Neural crest cell (in vitro differentiated cells): Measurements from ENCODE around the gene MYO5C. TPM values are rescaled to one million over a fixed set of nuclear protein-coding genes. Genes with fewer than 3 reads are reported as not detected.
A peak's percentile ranks its signal among the peaks of the same experiment; 100 is the strongest.

ENCODE experiments used
- DNase-seq: peaks from one replicate; pipeline ENCODE4 v3.0.0; 2021; ENCODE audit warnings: low read depth, mixed read lengths, low spot score
- H3K27ac Mint-ChIP-seq: one replicate; pipeline ENCODE4 v1.8.0; 2021; ENCODE audit warnings: mild to moderate bottlenecking, mixed read lengths; ENCODE audit not compliant: unreplicated experiment
- H3K27me3 Mint-ChIP-seq: 2 replicates; pipeline ENCODE4 v1.8.0; 2021; ENCODE audit warnings: low read depth, mild to moderate bottlenecking, mixed read lengths
- H3K36me3 Mint-ChIP-seq: 2 replicates; pipeline ENCODE4 v1.8.0; 2021; ENCODE audit warnings: low read depth, mild to moderate bottlenecking, mixed read lengths
- H3K4me1 Mint-ChIP-seq: 2 replicates; pipeline ENCODE4 v1.8.0; 2021; ENCODE audit warnings: mixed read lengths
- H3K4me3 Mint-ChIP-seq: one replicate; pipeline ENCODE4 v1.8.0; 2021; ENCODE audit warnings: mild to moderate bottlenecking, mixed read lengths
- H3K9me3 Mint-ChIP-seq: 2 replicates; pipeline ENCODE4 v1.8.0; 2021; ENCODE audit warnings: mixed read lengths
- total RNA-seq: library from RNA; stranded (reverse); gene quantifications from 2 replicates; pipeline ENCODE4 v1.2.1, GENCODE V29; 2021
- TF ChIP-seq, protein P1 (sequence below): fragments of 200-600 bp; sonication (generic); conservative IDR thresholded peaks from 2 replicates; pipeline ENCODE4 v1.5.0; 2021; ENCODE audit warnings: antibody characterized with exemption, mild to moderate bottlenecking

Gene MYO5C
- total RNA-seq, 1 donor from 2014 or later = 7.7 TPM

DNA sequence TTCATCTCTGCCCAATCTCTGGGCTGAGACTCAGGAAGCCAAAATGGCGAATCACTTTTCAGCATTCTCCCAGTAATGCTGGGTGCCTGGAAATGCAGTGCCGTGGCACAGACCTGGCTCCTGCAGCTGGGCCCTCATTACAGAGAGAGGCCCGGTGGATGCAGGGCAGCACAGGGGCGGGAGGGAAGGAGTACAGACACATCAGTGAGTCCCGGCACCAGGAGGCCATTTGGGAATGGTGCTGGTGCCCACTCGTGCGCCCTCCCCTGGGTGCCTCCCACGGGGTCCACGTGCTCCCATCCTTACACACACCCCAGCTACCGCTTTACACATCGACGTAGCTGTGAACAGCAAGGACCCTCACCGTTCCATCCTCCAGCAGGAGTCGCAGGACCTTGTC, 13.2 kb downstream of the MYO5C start:
- Mint-ChIP-seq H3K4me1 (peaks cover 6% of the 10 kb centered on the region), H3K36me3 (peaks cover 4% of the 10 kb centered on the region), H3K27me3 (no peaks in the 10 kb centered on the region), H3K27ac (no peak overlapping the region), H3K4me3 (no peak overlapping the region), H3K9me3 (peaks cover 6% of the 10 kb centered on the region)
- DNase-seq = no peak
- TF ChIP-seq, protein P1, sequence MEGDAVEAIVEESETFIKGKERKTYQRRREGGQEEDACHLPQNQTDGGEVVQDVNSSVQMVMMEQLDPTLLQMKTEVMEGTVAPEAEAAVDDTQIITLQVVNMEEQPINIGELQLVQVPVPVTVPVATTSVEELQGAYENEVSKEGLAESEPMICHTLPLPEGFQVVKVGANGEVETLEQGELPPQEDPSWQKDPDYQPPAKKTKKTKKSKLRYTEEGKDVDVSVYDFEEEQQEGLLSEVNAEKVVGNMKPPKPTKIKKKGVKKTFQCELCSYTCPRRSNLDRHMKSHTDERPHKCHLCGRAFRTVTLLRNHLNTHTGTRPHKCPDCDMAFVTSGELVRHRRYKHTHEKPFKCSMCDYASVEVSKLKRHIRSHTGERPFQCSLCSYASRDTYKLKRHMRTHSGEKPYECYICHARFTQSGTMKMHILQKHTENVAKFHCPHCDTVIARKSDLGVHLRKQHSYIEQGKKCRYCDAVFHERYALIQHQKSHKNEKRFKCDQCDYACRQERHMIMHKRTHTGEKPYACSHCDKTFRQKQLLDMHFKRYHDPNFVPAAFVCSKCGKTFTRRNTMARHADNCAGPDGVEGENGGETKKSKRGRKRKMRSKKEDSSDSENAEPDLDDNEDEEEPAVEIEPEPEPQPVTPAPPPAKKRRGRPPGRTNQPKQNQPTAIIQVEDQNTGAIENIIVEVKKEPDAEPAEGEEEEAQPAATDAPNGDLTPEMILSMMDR = no peak

DNA sequence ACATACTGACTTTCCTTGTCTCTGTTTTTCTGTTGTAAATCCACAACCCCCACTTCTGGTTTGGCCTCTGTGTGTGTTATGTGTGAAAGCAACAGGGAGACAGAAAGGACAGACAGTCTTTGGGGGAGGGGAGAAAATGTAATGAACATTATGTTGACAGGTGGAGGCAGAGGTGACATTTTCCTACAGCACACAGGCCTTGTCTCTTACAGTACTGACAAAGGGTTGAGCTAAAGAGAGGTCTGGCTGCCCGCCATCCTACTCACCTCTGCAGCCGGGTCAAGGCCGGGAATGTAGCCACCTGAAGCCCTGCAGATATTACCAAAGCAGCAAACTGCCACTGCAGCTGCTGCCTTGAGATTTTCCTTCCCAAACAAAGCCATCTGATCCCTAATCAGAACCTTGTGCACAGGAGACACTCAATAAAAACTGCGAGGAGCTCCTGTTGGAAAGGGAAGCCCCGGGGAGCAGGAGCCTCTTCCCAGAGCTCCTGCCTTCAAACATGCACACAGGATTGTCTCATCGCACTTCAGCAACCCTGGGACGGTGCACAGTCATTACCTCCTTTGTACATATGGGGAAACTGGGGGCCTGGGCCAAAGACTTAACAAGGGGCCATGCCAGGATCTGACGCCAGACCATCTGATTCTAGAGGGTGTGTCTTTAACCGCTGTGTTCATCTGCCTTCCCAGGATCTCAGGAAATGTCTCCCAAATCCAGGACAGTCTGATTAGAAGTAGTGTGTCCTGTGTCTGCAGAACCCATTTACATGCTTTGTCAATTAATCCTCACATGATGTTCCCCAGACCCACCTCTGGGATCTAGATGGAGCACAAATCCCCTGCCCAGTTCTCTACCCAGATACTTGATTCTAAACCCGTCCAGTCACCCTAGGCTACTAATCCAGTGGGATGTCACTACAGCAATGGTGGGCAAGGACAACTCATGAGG, 14.2 kb downstream of the MYO5C start:
- no peak overlapping the region for H3K4me3 Mint-ChIP-seq
- H3K36me3 Mint-ChIP-seq = no peaks in the 10 kb centered on the region
- no peak overlapping the region for H3K27ac Mint-ChIP-seq

DNA sequence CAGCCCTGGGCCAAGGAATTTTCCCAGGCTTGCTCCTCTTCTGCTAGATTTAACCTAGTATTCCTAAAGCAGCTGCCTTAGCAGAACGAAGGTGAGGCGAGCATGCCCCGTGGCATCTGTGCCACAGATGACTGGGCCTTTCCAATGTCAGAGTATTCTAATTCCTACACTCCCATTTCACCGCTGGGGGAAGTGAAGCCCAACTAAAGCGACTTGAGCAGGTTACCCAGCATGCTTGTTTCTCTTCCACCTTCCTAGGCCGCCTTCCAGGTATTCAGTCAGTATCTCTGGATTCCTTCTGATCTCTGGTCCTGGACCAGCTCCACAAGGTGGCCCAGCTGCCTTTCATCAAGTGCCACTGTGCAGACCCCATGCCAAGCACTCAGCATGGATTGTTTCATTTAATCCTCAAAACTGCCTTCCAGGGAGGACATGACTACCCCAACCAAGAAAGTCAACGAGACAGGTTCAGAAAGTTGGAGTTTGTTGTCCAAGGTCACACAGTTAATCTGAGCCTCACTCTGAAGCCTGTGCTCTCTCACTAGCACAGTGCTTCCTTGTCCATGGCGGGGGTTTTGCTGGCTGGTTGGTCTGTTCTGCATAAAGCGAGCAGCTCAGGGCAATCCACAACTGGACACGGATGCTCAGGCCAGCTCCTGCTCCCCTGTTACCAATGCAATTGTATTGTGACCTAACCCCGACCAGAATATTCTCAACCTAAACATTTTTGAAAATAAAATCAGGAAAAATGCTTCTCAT, 15.1 kb downstream of the MYO5C start:
- TF ChIP-seq, protein P1 = no peak
- Mint-ChIP-seq H3K4me3 (no peak overlapping the region), H3K27me3 (no peaks in the 10 kb centered on the region), H3K4me1 (no peaks in the 10 kb centered on the region), H3K36me3 (no peaks in the 10 kb centered on the region), H3K9me3 (peaks cover 3% of the 10 kb centered on the region), H3K27ac (peak overlapping the region; percentile 35)
- no peak for DNase-seq

More for the DNA sequence above, 14.2 kb downstream of the MYO5C start:
- TF ChIP-seq, protein P1 = no peak
- DNase-seq = no peak
- peaks cover 3% of the 10 kb centered on the region for H3K9me3 Mint-ChIP-seq
- H3K27me3 Mint-ChIP-seq = no peaks in the 10 kb centered on the region
- no peaks in the 10 kb centered on the region for H3K4me1 Mint-ChIP-seq

DNA sequence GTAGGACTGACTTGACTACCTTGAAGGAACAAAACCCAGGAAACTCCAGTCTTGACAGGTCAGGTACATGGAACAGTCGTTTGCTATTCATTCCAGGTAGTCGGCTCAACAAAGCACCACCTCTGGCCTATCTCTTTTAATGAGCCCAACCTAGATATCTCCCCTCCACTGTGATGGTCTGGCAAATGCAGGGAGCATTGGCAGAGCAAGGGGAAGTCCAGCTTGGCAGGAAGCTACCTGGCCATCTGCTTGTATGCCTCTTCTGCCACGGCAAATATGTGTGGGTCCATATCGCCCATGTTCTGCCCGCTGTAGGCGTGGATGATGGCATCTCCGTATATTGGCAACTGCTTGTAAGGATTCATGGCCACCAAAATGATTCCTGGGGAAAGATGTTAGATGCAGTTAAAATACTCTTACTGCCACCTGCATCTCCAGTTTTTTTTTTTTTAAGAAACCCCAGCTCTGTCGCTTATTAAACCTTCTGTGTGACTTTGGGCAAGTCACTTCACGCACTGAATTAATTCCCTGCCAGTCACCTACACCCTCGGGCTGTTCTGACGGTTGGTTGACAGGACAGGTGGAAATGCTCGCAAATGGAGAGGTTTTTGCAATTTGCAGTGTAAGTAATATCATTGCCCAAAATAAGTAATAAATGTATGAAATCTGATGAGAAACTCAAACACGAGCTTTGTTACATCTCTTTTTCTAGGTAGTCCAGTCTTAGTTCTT, 16.8 kb downstream of the MYO5C start:
- Mint-ChIP-seq H3K9me3 (no peaks in the 10 kb centered on the region), H3K27me3 (no peaks in the 10 kb centered on the region), H3K4me3 (no peak overlapping the region), H3K36me3 (no peaks in the 10 kb centered on the region), H3K27ac (no peak overlapping the region), H3K4me1 (no peaks in the 10 kb centered on the region)
- TF ChIP-seq, protein P1 = no peak
- no peak for DNase-seq

DNA sequence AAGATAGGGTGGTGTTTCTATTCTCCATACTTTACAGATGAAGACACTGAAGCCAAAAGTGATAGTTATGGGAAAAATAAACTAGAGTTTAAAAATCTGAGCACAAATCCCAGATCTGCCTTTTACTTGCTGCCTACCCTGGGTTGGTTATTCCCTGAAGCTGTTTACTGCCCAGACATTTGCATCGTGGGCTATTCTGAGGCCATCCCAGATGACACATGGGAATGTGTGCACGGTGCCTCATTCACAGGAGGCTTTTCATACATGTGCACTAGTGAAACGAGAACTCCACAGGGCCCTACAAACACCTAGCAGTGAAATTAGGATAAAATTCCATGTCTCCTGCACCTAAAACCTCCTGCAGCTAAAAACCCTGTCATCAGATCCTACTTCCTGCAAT, 17.5 kb downstream of the MYO5C start:
- no peaks in the 10 kb centered on the region for H3K36me3 Mint-ChIP-seq

More for the DNA sequence above, 17.5 kb downstream of the MYO5C start:
- Mint-ChIP-seq H3K27me3 (no peaks in the 10 kb centered on the region), H3K27ac (no peak overlapping the region), H3K9me3 (no peaks in the 10 kb centered on the region), H3K4me1 (no peaks in the 10 kb centered on the region), H3K4me3 (no peak overlapping the region)
- DNase-seq = no peak
- TF ChIP-seq, protein P1 = no peak
